ENCODE data around the gene TMEM184B. TPM values are rescaled to one million over a fixed set of nuclear protein-coding genes. Genes with fewer than 3 reads are reported as not detected.

Gene TMEM184B
- polyA plus RNA-seq, 1 experiment = 36.8 TPM

- ChIA-PET CTCF (no interaction called here), POLR2A (interaction anchor here (0.6 to 1.3 kb wide), 2 partner anchors 9 to 37 kb away, joined by 3 to 9 read pairs; no protein-coding TSS in a partner anchor)
- Histone ChIP-seq H3K27ac (ENCODE audit: low read depth, low read length) (no peak overlapping the region), H3K9me3 (ENCODE audit: control insufficient read depth, insufficient read depth, low read length) (no peaks in the 10 kb centered on the region; the same call in 1 of the 2 replicates), H3K27me3 (ENCODE audit: control insufficient read depth, insufficient read depth, low read length) (no peaks in the 10 kb centered on the region), H3K4me3 (ENCODE audit: low read depth, low read length) (no peak overlapping the region)
- TF ChIP-seq CTCF (IDR thresholded peaks at IDR 0.05; ENCODE audit: low read depth, low read length) = 0 out of 2 replicates have a peak, but pooled peaks have one; percentile 23
- DNase-seq (ENCODE audit: low read depth, low spot score) = no peak
These were observed 42.5 kb downstream of the TMEM184B start for GRCh38 chr22:38230108-38230825.

- TF ChIP-seq CTCF (IDR thresholded peaks at IDR 0.05; ENCODE audit: low read depth, low read length) = no peak
- no peak for DNase-seq (ENCODE audit: low read depth, low spot score)
- Histone ChIP-seq H3K27me3 (ENCODE audit: control insufficient read depth, insufficient read depth, low read length) (no peaks in the 10 kb centered on the region), H3K9me3 (ENCODE audit: control insufficient read depth, insufficient read depth, low read length) (no peaks in the 10 kb centered on the region; the same call in 1 of the 2 replicates), H3K4me3 (ENCODE audit: low read depth, low read length) (no peak overlapping the region), H3K27ac (ENCODE audit: low read depth, low read length) (peak overlapping the region; percentile 70)
- ChIA-PET CTCF (interaction anchor here (1.5 kb wide), 1 partner anchor 115 kb away, joined by 5 read pairs; no protein-coding TSS in a partner anchor), POLR2A (interaction anchor here (0.6 to 1.3 kb wide), 3 partner anchors 10 to 38 kb away, joined by 3 to 9 read pairs (median 3); no protein-coding TSS in a partner anchor)
These were observed 43.7 kb downstream of the TMEM184B start for GRCh38 chr22:38228873-38229740.

- ChIA-PET POLR2A (interaction anchor here (1.1 kb wide), 1 partner anchor 11 kb away, joined by 4 read pairs; no protein-coding TSS in a partner anchor), CTCF (interaction anchor here (1.5 kb wide), 1 partner anchor 114 kb away, joined by 5 read pairs; no protein-coding TSS in a partner anchor)
These were observed 44.4 kb downstream of the TMEM184B start for GRCh38 chr22:38228326-38228872.

GRCh38 chr22:38226853-38227649 lies 45.8 kb downstream of the TMEM184B start:
- no peak overlapping the region for H3K27ac ChIP-seq (ENCODE audit: low read depth, low read length)
- ChIA-PET POLR2A (interaction anchor here (1.1 kb wide), 1 partner anchor 12 kb away, joined by 4 read pairs; no protein-coding TSS in a partner anchor), CTCF (no interaction called here)
- no peak for TF ChIP-seq CTCF (IDR thresholded peaks at IDR 0.05; ENCODE audit: low read depth, low read length)
- DNase-seq (ENCODE audit: low read depth, low spot score) = no peak
- H3K4me3 ChIP-seq (ENCODE audit: low read depth, low read length) = no peak overlapping the region
- no peaks in the 10 kb centered on the region; the same call in 1 of the 2 replicates for H3K9me3 ChIP-seq (ENCODE audit: control insufficient read depth, insufficient read depth, low read length)
- H3K27me3 ChIP-seq (ENCODE audit: control insufficient read depth, insufficient read depth, low read length) = no peaks in the 10 kb centered on the region

More at GRCh38 chr22:38228326-38228872, 44.4 kb downstream of the TMEM184B start:
- TF ChIP-seq CTCF (IDR thresholded peaks at IDR 0.05; ENCODE audit: low read depth, low read length) = no peak
- DNase-seq (ENCODE audit: low read depth, low spot score) = no peak
- Histone ChIP-seq H3K27ac (ENCODE audit: low read depth, low read length) (peak overlapping the region; percentile 70), H3K4me3 (ENCODE audit: low read depth, low read length) (no peak overlapping the region), H3K9me3 (ENCODE audit: control insufficient read depth, insufficient read depth, low read length) (no peaks in the 10 kb centered on the region; the same call in 1 of the 2 replicates), H3K27me3 (ENCODE audit: control insufficient read depth, insufficient read depth, low read length) (no peaks in the 10 kb centered on the region)
